HepG2 (cell line): Measurements from ENCODE around the gene DCK. TPM values are rescaled to one million over a fixed set of nuclear protein-coding genes. Genes with fewer than 3 reads are reported as not detected.

Source experiments
- AHDC1 ChIP-seq: sonication (generic); formaldehyde crosslinking; IDR thresholded peaks from 2 replicates; pipeline ENCODE4 v1.5.1; 2020; ENCODE audit warnings: mild to moderate bottlenecking, missing genetic modification reagents, borderline replicate concordance
- AHR ChIP-seq: IDR thresholded peaks from 2 replicates; pipeline ENCODE4 v1.6.1; 2018; ENCODE audit warnings: missing genetic modification reagents, missing compliant biosample characterization
- CREB1 ChIP-seq, 2 experiments: fragments of 450-650 bp in 1 of 2; IDR thresholded peaks; 2 replicates each; pipeline ENCODE4 v1.6.1; 2016 to 2017; ENCODE audit warnings: control low read depth in 1 of 2, mild to moderate bottlenecking in 1 of 2, missing compliant biosample characterization in 1 of 2, missing genetic modification characterization in 1 of 2
- RNF2 ChIP-seq: fragments of 450-650 bp; conservative IDR thresholded peaks from 2 replicates; pipeline ENCODE4 v1.6.1; 2016; ENCODE audit warnings: low read depth
- RXRB ChIP-seq: IDR thresholded peaks from 2 replicates; pipeline ENCODE4 v1.6.1; 2016; ENCODE audit warnings: borderline replicate concordance, missing genetic modification reagents, missing compliant biosample characterization
- THRA ChIP-seq: sonication (generic); formaldehyde crosslinking; IDR thresholded peaks from 2 replicates; pipeline ENCODE4 v1.4.0; 2020; ENCODE audit warnings: missing genetic modification reagents, borderline replicate concordance
- TRAFD1 ChIP-seq: sonication (generic); formaldehyde crosslinking; IDR thresholded peaks from 2 replicates; pipeline ENCODE4 v1.5.1; 2020; ENCODE audit warnings: missing genetic modification reagents, mild to moderate bottlenecking, borderline replicate concordance
- polyA plus RNA-seq, 8 experiments: library from polyadenylated mRNA; depleted of rRNA in 3 of 8; stranded (reverse) in 7 of 8; unstranded in 1 of 8; fragments of >200 nt; fragmentation: Illumina TruSeq in 4 of 8; extraction: Trizol in 4 of 8; gene quantifications; 2 replicates each; pipeline versions ENCODE4 v1.2.1 to v1.2.3, GENCODE V29; 2011 to 2016; ENCODE audit warnings: low read depth in 4 of 8, missing spikeins in 1 of 8, mixed read lengths in 1 of 8; ENCODE audit not compliant: insufficient read depth in 1 of 8
- total RNA-seq, 5 experiments: library from RNA; depleted of rRNA; stranded (reverse); fragments of >200 nt; fragmentation: Illumina TruSeq; extraction: Trizol; gene quantifications; 2 replicates each; pipeline ENCODE4 v1.2.3, GENCODE V29; 2016; ENCODE audit warnings: low read depth in 1 of 5

The DCK gene
- total and polyA plus RNA-seq, 2 of the 13 experiments (the other 11 are each of a cell fraction or from before 2014, with no cell fraction given) = 5.7 to 21.8 TPM

- TF ChIP-seq AHDC1 (CRISPR knock-in tag) = peak; percentile 18; the same call in 1 of the 2 replicates
- TF ChIP-seq RXRB (CRISPR knock-in tag) = peak; percentile 75; the same call in 1 of the 2 replicates
- peak; percentile 91; the same call in 1 of the 2 replicates for TF ChIP-seq THRA
- no peak for TF ChIP-seq RNF2
- no peak for TF ChIP-seq AHR
- no peak for TF ChIP-seq TRAFD1 (CRISPR knock-in tag)
- no peak for TF ChIP-seq CREB1 (IDR thresholded peaks at IDR 0.05)
- TF ChIP-seq CREB1 (CRISPR knock-in tag; IDR thresholded peaks at IDR 0.05) = peak; percentile 39; the same call in 1 of the 2 replicates
These were observed 32.6 kb downstream of the DCK start (continued) for GRCh38 chr4:71026086-71026485.
